SK-N-SH treated with all-trans-retinoic acid at 6 μM for 48 hours (cell line): Measurements from ENCODE around the gene STXBP2.

Source experiments
- ATAC-seq: fragments of 200-7000 bp; cut with Tn5 transposase; 3 replicates; pipeline ENCODE4 v1.9.1; 2020; ENCODE audit warnings: mild to moderate bottlenecking, moderate library complexity
- PATZ1 ChIP-seq: fragments of 250-450 bp; sonication (Bioruptor Pico); IDR thresholded peaks from 2 replicates; pipeline ENCODE4 v1.8.0; 2020; ENCODE audit warnings: mild to moderate bottlenecking, moderate library complexity, borderline replicate concordance
- TOX ChIP-seq: fragments of 250-450 bp; sonication (Bioruptor Pico); IDR thresholded peaks from 2 replicates; pipeline ENCODE4 v1.8.0; 2021; ENCODE audit warnings: mild to moderate bottlenecking, moderate library complexity, borderline replicate concordance
- ZFP3 ChIP-seq: fragments of 250-450 bp; sonication (Bioruptor Pico); IDR thresholded peaks from 2 replicates; pipeline ENCODE4 v1.5.0; 2020; ENCODE audit warnings: mild to moderate bottlenecking, moderate library complexity
- ZFP30 ChIP-seq: fragments of 450-650 bp; formaldehyde crosslinking; IDR thresholded peaks from 2 replicates; pipeline ENCODE4 v1.5.0; 2022; ENCODE audit warnings: mild to moderate bottlenecking, moderate library complexity
- ZNF70 ChIP-seq: fragments of 450-650 bp; formaldehyde crosslinking; IDR thresholded peaks from 2 replicates; pipeline ENCODE4 v1.5.0; 2020; ENCODE audit warnings: mild to moderate bottlenecking, moderate library complexity

STXBP2 gene

GRCh38 chr19:7694499-7694898, 57.6 kb downstream of the STXBP2 start:
- no peak for ATAC-seq
- TF ChIP-seq PATZ1 (CRISPR knock-in tag) (no peak), TOX (CRISPR knock-in tag) (no peak), ZFP30 (CRISPR knock-in tag) (no peak), ZFP3 (CRISPR knock-in tag) (no peak), ZNF70 (CRISPR knock-in tag) (no peak)
